ENCODE measurements around the gene DTX4.

DNA sequence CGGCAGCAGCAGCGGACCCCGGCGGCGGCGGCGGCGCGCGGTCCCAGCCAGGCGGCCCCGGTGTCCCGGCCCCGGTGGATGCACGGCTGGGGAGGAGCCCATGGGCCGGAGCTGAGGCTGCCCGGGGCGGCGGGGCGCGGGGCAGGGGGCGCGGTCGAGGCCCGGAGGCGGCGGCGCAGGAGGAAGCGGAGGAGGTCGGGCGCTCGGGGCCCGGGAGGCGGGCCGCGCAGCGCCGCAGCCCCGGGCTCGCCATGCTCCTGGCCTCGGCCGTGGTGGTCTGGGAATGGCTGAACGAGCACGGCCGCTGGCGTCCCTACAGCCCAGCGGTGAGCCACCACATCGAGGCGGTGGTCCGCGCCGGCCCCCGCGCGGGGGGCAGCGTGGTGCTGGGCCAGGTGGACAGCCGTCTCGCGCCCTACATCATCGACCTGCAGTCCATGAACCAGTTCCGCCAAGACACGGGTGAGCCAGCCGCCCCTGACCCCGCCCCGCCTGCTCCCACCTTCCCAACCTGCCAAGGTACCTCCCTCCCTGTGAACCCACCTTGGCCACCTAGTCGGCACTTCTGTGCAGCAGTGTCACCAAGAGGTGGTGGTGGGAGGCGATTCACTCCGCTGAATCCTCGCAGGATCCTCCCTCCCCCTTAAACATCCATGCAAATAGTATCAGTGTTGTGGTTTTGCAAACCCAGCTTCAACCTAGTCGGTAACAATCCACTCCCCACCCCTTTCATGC, 580 bp downstream of the DTX4 start:
- TF ChIP-seq BHLHE40 (IDR thresholded peaks at IDR 0.05; ENCODE audit: borderline replicate concordance) (no peak), CTBP1 (IDR thresholded peaks at IDR 0.05; ENCODE audit: borderline replicate concordance) (no peak), ARNT (IDR thresholded peaks at IDR 0.05) (no peak), NFRKB (IDR thresholded peaks at IDR 0.05) (no peak), FOXM1 (IDR thresholded peaks at IDR 0.05; ENCODE audit: borderline replicate concordance) (no peak), HDGF (IDR thresholded peaks at IDR 0.05; ENCODE audit: borderline replicate concordance) (no peak), LEF1 (IDR thresholded peaks at IDR 0.05; ENCODE audit: borderline replicate concordance) (no peak), FOXA1 (IDR thresholded peaks at IDR 0.05) (no peak), SUZ12 (IDR thresholded peaks at IDR 0.05) (no peak), L3MBTL2 (conservative IDR thresholded peaks at IDR 0.05) (no peak), SP1 (IDR thresholded peaks at IDR 0.05) (no peak), TARDBP (IDR thresholded peaks at IDR 0.05) (no peak)
- TF ChIP-seq, protein P1, sequence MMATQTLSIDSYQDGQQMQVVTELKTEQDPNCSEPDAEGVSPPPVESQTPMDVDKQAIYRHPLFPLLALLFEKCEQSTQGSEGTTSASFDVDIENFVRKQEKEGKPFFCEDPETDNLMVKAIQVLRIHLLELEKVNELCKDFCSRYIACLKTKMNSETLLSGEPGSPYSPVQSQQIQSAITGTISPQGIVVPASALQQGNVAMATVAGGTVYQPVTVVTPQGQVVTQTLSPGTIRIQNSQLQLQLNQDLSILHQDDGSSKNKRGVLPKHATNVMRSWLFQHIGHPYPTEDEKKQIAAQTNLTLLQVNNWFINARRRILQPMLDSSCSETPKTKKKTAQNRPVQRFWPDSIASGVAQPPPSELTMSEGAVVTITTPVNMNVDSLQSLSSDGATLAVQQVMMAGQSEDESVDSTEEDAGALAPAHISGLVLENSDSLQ (IDR thresholded peaks at IDR 0.05), result no peak
